NCI-H526 (cell line): ENCODE measurements around the gene PACS1.
"Not testable (repeated sequence)": the region's sequence is repeated elsewhere in the genome, so short reads cannot be mapped to it uniquely, and the experiment has no call there.

ENCODE experiments used
- DNase-seq, 2 experiments: peaks; one replicate each; lab custom pipeline; 2025; lab: John Stamatoyannopoulos, UW

PACS1 gene

DNA sequence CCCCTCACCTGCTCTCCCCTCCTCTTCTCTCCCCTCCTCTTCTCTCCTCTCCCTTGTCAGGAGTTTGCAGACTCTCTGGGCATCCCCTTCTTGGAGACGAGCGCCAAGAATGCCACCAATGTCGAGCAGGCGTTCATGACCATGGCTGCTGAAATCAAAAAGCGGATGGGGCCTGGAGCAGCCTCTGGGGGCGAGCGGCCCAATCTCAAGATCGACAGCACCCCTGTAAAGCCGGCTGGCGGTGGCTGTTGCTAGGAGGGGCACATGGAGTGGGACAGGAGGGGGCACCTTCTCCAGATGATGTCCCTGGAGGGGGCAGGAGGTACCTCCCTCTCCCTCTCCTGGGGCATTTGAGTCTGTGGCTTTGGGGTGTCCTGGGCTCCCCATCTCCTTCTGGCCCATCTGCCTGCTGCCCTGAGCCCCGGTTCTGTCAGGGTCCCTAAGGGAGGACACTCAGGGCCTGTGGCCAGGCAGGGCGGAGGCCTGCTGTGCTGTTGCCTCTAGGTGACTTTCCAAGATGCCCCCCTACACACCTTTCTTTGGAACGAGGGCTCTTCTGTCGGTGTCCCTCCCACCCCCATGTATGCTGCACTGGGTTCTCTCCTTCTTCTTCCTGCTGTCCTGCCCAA is 206.0 kb downstream of the PACS1 start:
- no peak for DNase-seq

DNA sequence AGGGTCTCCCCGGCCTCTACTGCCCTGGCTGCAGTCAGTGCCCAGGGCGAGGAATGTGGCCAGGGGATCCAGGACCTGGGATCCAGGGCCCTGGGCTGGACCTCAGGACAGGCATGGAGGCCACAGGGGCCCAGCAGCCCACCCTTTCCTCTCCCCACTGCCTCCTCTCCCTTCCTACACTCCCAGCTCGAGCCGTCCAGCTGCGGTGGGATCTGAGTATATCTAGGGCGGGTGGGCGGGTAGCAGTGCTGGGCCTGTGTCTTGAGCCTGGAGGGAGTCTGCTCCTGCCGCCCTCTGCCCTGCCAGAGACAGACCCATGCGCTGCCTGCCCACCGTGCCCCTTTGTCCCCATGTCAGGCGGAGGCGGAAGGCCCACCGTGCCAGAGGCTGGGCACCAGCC is 206.5 kb downstream of the PACS1 start:
- DNase-seq = not testable (repeated sequence)

DNA sequence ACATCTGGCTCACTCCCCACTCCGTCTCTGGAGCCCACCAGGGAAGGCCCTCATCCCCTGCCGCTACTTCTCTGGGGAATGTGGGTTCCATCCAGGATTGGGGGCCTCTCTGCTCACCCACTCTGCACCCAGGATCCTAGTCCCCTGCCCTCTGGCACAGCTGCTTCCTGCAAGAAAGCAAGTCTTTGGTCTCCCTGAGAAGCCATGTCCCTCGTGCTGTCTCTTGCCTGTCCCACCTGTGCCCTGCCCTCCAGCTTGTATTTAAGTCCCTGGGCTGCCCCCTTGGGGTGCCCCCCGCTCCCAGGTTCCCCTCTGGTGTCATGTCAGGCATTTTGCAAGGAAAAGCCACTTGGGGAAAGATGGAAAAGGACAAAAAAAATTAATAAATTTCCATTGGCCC is 207.0 kb downstream of the PACS1 start:
- DNase-seq = not testable (repeated sequence)

DNA sequence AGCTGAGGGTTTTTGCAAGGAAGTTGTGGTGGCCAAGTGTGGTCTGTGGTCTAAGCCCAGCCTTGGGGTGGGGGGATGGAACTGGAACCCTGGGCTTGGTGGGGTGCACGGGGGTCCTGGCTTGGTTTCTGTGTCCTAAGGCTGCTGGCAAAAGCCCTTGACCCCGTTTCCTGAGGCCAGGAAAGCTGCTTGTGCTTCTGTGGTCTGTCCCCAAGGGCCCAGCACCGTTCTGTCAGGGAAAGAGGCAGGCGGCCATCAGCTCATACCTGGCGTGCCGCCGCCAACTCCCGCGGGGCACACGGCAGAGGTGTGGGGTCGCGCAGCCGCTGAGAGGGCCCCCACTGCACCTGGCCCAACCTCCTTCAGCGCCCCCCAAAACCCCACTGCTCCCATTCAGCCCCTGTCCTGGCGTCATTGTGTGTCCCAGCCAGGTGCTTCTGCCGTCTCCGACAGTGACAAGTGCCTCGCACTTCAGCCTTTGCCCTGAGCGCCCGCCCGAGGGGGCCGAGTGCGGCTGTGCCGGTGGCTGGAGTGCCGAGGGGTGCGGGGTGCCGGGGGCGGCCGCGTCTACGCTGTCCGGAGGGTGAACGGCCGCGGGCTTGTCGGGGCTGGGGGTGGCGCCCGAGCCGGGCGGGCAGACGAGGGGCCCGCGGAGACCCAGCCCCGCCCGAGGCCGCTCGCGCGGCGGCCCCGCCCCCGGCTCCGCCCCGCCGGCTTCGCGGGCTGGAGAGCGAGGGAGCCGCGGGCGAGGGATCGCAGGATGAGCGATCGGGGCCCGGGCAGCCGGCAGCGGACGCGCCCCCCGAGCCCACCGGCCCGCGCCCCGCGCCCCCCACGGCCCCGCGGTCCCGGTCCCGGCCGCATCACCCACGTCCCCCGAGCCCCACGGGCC is 207.6 kb downstream of the PACS1 start, which contains the start of gene CNIH2:
Gene CNIH2, plus strand, starts transcription at position 705 of the 892 bp plus-strand sequence. CDS start 282 bp downstream, outside the sequence.
- DNase-seq = peak in 1 of 2 experiments; percentile 80

DNA sequence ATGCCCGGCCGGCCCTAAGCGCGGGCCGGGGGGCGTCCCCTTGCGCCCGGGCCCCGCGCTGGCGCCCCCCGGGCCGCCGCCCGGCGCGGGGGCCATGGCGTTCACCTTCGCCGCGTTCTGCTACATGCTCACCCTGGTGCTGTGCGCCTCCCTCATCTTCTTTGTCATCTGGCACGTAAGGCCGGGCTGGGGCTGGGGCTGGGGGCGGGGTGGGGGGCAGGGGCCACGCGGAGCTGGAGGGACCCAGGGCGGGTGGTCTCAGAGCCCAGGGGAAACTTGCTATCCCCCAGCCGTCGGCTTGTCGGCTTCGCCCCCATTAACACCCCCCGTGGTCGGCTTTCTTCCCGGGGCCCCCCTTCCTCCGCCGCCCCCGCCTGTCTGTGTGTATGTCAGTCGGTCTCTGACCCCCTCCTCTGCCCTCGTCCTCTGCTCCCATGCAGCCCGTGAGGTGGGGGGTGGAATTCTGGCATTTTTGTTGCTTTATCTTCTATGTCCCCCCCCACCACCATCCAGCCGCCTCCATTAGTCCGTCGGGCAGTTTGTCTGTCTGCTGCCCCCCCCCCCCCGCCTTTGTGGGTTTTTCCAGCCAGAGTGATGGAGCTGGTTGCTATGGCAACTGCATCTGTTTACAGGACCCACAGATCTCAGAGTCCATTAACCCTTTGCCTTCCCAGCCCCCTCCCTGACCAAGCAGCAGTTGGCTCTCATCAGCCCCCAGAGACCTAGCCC is 208.5 kb downstream of the PACS1 start:
- DNase-seq = peak in 1 of 2 experiments; percentile 70

DNA sequence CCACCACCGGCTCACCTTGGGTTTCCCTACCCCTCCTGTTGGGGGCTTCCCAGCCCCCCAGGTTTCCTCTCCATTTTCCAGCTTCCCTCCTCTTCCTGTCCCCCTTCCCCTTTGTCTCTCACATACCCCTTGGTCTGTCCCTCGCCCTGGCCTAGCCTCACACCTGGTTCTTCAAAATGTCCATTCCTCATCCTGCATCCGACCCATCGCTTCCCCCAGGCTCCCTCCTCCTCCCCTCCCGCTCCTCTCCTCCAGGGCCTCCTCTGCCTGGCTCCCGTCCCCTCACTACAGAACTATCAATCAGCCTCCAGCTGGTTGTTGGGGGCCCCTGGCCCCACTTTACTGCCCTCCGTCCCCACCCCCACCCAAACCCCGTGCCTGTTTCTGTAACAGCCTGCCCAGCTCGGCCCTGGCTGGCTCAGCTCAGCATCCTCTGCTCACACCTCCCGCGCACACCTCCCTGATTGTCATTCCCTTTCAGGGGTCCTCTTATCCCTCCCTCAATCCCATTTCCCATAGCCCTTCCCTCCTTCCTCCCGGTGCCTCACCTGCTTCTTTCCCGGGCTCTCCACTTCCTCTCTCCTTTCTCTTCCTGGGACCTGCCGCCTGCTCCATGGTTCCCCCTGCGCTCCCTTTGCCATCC is 209.1 kb downstream of the PACS1 start:
- peak in 1 of 2 experiments; percentile 67 for DNase-seq

DNA sequence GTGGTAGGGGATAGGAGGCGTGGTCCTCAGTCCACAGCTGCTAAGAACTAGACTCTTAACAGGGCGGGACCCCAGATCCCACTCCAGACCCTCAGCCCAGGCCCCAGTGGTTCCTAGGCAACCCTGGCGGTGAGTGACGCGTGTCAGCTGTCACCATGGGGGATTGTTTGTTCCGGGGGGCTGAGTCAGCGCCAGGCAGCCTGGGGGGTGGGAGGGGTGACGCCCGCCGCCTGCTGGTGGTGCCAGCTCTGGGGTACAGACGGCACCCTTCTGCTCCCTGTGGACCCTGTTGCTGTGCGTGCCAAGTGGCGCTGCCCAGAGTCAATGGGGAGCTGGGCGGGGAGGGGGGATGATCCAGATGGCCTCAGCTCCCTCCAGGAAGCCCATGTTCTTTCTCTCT is 210.4 kb downstream of the PACS1 start:
- DNase-seq = no peak

DNA sequence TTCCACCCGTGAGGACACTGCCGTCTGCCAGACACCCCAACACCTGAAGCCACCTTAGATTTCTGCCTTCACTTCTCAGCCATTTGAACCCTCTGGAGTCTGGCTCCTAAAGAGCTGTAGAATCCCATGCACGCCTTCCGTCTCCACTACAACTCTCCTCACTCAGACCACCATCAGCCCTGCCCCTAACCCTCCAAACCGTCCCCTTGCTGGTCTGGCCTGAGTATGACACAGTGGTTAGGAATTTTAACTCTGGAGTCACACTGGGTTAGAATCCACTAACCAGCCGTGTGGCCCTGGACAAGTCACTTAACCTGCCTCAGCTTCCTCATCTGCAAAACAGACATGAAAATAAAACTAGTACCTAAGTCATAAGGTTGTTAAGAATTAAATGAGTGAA is 210.9 kb downstream of the PACS1 start:
- DNase-seq = no peak

DNA sequence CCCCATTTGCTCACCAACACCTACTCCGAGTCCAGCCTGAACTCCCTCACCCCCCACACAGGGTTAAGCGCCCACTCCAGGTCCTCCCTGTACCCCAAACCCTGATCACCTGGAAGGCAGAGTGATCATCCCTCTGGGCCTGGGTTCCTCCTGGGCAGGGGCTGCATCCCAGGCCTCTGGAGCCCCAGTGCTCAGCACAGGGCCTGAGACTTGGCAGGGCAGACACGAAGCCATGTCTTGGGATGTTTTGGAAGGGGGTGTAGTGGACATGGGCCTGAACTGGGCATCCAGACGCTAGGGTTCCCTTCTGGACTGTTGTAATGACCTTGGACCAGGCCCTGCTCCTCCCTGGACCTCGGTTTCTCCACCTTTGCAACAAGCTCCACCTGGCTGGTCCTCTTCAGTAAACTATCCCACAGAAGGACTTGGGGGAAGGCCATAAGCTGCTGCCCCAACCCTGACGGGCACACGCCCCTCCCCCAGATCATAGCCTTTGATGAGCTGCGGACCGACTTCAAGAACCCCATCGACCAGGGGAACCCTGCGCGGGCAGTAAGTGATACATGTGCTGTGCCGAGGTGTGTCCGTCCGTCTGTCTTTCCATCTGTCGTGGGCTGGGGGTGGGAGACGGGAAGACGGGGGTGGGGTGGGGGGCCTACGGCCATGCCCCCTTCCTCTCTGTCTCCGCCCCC is 211.8 kb downstream of the PACS1 start:
- peak in 1 of 2 experiments; percentile 83 for DNase-seq

DNA sequence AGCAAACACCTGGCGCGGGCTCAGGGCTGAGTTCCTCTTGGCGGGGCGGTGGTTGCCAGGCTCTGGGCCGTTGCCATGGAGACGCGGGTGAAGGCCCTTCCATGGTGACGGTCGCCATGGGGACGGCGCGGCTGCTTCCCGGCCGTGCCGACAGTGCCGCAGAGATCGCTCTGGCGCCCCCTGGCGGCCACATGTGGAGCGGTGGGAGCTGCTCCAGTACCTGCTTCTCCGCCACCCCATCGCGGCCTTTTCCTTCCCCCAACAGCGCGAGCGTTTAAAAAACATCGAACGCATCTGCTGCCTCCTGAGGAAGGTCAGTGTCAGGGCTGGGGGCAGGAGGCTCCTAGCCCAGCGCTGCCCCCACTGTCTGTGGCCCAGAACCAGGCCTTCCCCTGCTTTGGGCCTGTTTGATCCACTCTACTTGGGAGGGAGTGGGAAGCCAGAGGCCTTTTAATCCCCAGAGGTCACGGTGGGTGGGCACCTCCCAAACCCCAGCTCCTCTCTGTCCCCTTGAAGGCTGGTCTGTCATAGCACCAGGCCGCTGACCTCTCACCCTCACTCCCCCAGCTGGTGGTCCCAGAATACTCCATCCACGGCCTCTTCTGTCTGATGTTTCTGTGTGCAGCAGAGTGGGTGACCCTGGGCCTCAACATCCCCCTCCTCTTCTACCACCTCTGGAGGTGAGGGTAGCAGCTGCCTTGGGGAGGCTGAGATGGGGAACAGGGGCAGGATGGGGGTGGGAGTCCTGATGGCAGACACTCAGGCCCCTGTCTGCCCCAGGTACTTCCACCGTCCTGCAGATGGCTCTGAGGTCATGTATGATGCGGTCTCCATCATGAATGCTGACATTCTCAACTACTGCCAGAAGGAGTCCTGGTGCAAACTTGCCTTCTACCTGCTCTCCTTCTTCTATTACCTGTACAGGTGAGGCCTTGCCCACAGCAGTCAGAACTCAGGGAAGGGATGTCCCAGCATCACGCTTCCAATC is 212.7 kb downstream of the PACS1 start:
- peak; percentile 94 to 100 for DNase-seq

DNA sequence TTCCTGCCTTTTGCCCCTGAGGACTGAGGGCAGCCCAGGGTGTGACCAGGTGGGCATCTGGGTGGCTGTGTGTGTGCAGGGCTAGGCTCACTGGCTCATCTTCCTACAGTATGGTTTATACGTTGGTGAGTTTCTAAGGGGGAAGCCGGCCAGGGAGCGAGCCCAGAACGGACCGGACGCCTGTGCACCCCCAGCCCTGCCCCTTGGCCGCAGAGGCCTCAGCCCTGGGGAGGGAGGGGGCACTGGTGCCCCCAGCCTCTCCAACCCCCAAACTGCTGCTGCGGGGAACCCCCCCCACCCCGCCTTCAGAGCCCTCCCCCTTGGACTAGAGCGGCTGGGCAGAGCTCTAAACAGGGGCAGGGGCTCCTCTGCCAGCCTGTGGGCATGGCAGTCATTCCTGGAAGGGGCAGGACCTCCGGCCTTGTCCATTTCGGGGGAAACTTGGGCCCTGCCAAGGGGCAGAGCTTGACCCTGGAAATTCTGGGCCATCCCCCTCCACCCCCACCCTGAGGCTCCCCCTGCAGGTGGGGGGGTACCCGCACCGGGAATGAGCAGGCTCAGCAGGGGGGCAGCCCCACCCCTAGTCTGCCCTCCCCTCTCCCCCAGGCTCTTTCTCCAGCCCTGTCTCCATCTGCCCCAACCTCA is 213.5 kb downstream of the PACS1 start:
- no peak for DNase-seq

DNA sequence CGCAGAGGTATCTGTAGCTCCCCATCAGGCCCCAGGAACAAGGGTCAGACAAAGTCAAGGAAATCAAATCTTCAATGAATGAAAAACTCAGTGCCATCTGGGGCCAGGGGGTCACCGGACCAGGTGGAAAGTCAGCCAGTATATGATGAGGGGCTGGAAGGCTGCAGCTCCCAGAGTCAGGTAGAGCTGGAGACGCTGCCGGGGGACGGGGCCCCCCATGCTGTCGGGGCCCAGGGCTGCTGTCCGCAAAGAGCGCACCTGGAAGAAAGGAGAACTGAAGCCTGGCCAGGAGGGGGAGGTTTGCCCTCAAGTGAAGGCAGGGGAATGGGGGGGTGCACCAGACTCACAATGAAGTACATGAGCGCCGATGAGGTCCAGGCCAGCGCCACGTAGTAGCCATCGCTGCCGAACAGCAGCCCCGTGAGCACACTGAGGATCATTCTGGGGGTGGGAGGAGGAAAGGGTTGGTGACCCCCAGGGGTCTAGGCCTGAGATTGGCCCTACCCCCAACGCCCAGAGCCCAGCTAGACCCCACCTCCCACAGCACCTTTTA is 214.5 kb downstream of the PACS1 start:
- DNase-seq = no peak

DNA sequence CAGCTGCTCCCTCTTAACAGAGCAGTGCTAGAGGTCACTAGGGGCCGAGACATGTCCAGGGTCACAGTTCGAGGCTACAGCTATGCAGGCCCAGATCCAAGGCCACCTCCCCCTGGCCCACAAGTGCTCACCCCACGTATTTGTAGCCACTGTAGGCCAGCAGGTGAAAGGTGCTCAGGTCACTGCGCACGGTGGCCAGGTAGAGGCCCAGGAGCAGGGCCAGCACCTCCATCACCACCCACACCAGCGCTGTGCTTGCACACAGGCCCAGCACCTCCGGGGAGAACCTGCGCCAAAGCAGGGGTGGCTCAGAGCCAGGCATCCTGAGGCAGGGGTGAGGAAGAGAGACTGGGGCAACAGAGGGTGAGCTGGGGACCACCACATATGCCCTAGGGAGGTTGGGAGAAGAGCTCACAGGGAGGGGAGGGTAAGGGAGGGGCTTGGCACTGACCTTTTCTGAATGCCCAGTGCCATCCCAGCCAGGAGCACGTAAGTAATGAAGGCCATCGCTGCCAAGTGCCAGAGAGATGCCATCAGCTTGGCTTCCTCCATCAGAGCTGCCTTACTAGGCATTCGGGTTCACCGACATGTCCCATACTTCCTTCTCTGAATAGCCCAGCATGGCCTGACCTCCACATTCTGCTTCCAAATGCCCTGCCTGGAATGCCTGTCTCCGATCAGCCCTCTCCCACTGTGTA is 215.3 kb downstream of the PACS1 start:
- no peak for DNase-seq

DNA sequence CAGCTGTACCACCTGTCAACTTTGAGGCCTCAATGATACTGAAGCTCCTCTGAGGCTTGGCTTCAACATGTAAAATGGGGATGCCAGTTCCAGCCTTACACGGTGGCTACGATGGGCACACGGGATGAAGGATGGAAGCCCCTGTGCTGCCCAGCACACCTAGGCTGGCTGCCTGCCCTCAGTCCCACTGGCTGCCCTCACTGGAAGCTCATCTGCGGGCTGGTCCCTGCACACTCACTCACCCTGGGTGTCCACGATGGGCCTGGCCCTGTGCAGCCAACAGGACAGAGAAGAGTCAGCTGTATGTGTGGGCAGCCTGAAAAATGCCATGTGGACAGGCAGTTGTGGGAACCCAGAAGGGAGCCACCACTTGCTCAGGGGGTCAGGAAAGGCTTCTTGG is 216.6 kb downstream of the PACS1 start:
- no peak for DNase-seq

DNA sequence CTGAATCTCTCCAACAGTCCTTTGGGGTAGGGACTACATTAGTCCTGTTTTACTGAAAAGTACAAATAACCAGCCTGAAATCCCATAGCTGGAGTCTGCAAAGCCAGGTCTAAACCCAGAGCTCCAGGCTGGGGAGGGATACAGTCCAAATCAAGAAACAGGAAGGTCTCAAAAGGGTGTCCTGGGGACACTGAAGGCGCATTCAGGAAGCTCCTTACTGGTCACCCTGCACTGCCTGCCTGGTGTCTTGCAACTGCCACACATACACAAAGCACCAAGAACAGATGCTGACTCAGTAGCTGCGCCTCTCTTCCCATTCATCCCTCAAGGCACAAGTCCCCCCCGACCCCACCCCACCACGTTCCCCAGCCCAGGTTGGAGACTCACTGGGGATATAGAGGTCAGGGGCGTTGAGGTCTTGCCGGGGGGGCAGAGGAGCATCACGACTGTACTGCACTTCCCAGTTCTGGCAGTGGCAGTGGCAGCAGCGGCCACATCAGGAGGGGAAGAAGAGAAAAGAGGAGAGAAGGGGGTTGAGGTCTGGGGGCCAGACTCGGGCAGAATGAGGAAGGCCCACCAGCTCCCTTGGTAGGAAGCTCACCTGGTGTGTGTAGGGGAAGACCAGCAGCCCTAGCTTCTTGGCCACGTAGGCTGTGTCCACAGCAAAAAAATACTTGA is 217.3 kb downstream of the PACS1 start:
- no peak for DNase-seq

DNA sequence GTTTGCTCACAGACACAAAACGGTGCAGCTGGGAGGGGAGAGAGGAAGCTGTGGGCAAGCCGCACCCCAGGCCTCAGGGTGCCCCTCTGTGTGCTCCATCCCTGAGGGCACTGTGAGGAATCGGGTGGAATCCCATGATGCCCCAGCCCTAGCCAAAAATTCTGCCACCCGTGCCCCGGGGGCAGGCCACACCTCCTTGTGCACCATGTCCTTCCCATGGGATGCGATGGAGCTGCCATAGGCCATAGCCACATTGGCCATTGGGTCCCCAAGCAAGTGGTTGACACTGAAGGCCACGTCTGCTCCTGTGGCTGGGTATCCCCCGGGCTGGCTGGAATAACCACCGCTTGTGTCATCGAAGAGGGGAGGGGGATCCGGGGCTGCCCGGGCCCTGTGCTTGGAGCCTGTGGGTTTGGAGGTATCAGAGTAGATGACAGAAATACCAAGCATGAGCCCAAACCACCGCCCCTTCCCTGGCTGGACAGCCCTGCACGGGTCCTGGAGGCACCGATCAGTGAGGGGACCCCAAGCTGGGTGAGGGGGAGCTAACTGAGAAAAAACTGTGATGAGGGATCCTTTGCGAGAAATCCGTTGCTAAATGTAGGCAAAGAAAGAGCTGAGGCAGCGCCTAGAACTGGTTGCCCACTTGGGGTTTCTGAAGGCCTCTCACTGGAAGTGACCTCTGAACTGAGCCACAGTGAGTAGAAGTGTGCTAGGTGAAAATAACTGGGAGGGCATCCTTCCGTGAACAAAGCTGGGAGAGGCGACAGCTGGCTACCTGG is 218.0 kb downstream of the PACS1 start:
- DNase-seq = peak in 1 of 2 experiments; percentile 35
